Measurements from ENCODE around the gene CNTNAP2. TPM values are rescaled to one million over a fixed set of nuclear protein-coding genes. Genes with fewer than 3 reads are reported as not detected.
"Not testable (repeated sequence)": the region's sequence is repeated elsewhere in the genome, so short reads cannot be mapped to it uniquely, and the experiment has no call there.

CNTNAP2 gene
- total and polyA plus RNA-seq, 2 of the 8 experiments (the other 6 are each of a cell fraction or from before 2014, with no cell fraction given) = 27.9 to 71.0 TPM

DNA sequence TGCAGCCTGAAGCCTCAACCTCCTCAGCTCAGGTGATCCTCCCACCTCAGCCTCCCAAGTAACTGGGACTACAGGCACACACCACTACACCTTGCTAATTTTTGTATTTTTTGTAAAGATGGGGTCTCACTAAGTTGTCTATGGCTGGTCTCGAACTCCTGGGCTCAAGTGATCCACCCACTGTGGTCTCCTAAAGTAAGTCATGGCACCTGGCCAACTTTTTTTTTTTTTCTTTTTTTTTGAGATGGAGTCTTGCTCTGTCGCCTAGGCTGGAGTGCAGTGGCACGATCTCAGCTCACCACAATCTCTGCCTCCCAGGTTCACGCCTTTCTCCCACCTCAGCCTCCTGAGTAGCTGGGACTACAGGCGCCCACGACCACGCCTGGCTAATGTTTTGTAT is 2182.2 kb downstream of the CNTNAP2 start:
- H3K9me3 ChIP-seq (ENCODE audit: insufficient read depth in 2 of 2, low read depth in 1 of 2, low read length in 1 of 2); H4K5ac ChIP-seq (ENCODE audit: insufficient read length, low read depth, low read length); H2BK20ac ChIP-seq (ENCODE audit: low read length); H4K8ac ChIP-seq (ENCODE audit: extremely low read depth, insufficient read depth, low read length); H3K23ac ChIP-seq (ENCODE audit: insufficient read length); H4K91ac ChIP-seq (replicated peaks; ENCODE audit: insufficient read length, low read length); H3K36me3 ChIP-seq (ENCODE audit: control insufficient read depth in 2 of 4, insufficient read depth in 4 of 4, low read length in 3 of 4); H3K4ac ChIP-seq (replicated peaks; ENCODE audit: insufficient read length, low read depth, low read length); H3K14ac ChIP-seq (ENCODE audit: insufficient read length); H3K79me2 ChIP-seq (ENCODE audit: control insufficient read depth in 1 of 2, insufficient read depth in 2 of 2, low read length in 2 of 2); H3K18ac ChIP-seq (ENCODE audit: extremely low read depth, low read length); H2AK5ac ChIP-seq (ENCODE audit: low read depth, low read length); H2BK120ac ChIP-seq (replicated peaks; ENCODE audit: low read depth, low read length); DNase-seq (ENCODE audit: low read depth in 1 of 2, low spot score in 2 of 2); H2BK5ac ChIP-seq (ENCODE audit: low read depth, low read length); H3K27me3 ChIP-seq (replicated peaks in 1 of 4; ENCODE audit: control insufficient read depth in 3 of 4, extremely low read depth in 1 of 4, insufficient read depth in 3 of 4, low read length in 3 of 4); FAIRE-seq; H2AFZ ChIP-seq (ENCODE audit: low read length); H3K79me1 ChIP-seq (ENCODE audit: low read depth, low read length); H3K27ac ChIP-seq (ENCODE audit: low read depth, low read length); H3K4me3 ChIP-seq (ENCODE audit: extremely low read depth in 1 of 4, insufficient read depth in 2 of 4, low read depth in 3 of 4, low read length in 4 of 4); H4K20me1 ChIP-seq (replicated peaks in 1 of 2; ENCODE audit: control insufficient read depth in 1 of 2, insufficient read depth in 2 of 2, low read length in 2 of 2); H3K9ac ChIP-seq (replicated peaks in 1 of 4; ENCODE audit: extremely low read depth in 1 of 4, low read depth in 3 of 4, low read length in 3 of 4); H3K4me1 ChIP-seq (replicated peaks in 1 of 4; ENCODE audit: control insufficient read depth in 3 of 4, insufficient read depth in 4 of 4, low read length in 3 of 4); H2BK15ac ChIP-seq (ENCODE audit: low read length); H3K23me2 ChIP-seq (ENCODE audit: low read depth, low read length); H3K56ac ChIP-seq (replicated peaks; ENCODE audit: insufficient read length, low read depth, low read length); H3K4me2 ChIP-seq (ENCODE audit: insufficient read depth in 1 of 2, low read depth in 2 of 2, low read length in 2 of 2); H2BK12ac ChIP-seq (ENCODE audit: low read depth, low read length): not testable (repeated sequence)
- POLR2A ChIA-PET (ENCODE audit: partially characterized antibody) = interaction anchor here (0.7 kb wide), 1 partner anchor 22 kb away, joined by 3 read pairs; no protein-coding TSS in a partner anchor
- CTCF ChIA-PET (ENCODE audit: partially characterized antibody) = interaction anchor here (1.3 to 3.1 kb wide), 3 partner anchors 8 to 34 kb away, joined by 4 to 17 read pairs (median 7); no protein-coding TSS in a partner anchor
- WGBS, 2 experiments (ENCODE audit: extremely low coverage in 1 of 2, insufficient coverage in 1 of 2, insufficient read length in 1 of 2, insufficient replicate concordance in 2 of 2, low coverage in 1 of 2, low lambda C conversion rate in 2 of 2, missing lambda C conversion rate in 1 of 2) = 80% methylated on average over 7 of the region's 7 CpGs; no CpG with 5 or more reads in 1 of the 2 experiments
